HG03460 (cell line): ENCODE data around the gene TSPAN15.
"Not testable (repeated sequence)": the region's sequence is repeated elsewhere in the genome, so short reads cannot be mapped to it uniquely, and the experiment has no call there.

Experiments
- ATAC-seq: cut with Tn5 transposase; IDR thresholded peaks from one replicate; pipeline ENCODE4 v1.9.1; 2021; ENCODE audit not compliant: unreplicated experiment

Gene TSPAN15

DNA sequence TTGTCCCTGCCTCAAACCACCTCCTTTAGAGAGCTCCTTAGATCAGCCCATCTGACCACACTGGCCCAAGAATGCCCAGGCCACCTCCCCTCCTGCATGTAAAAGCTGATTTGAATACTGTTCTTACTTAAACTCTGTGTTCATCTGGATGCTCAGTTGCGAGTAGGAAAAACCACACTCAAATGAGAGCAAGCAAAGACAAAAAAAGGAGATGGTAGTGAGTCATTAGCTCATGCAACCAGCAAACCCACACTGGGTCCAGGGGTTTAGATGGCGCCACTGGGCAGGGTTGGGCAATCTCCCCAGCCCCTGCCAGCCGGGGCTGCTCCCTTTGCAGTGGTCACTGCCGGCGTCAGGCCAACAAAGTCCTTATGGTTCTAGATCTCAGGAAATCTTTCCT, 32.7 kb downstream of the TSPAN15 start:
- ATAC-seq, result no peak

DNA sequence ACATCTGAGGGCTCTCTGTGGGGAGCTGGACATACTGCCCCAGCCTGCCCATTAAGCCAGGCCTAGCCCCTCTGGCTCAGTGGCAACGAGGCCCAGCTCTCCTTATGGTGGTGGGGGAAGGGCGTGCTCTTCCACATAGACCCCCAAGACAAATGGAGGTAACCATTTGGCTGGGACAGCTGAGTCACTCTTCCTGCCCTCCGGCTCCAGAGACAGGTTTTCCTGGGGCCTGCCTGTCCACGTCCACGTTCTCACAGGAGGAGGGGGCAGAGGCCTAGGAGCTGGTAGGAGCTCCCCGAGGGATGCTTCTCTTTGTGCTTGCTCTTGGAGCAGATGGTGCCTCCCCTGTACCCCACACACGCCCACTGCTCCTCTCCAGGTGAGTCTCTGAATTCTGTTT, 33.5 kb downstream of the TSPAN15 start:
- no peak for ATAC-seq

- ATAC-seq, result no peak
These were observed 35.9 kb downstream of the TSPAN15 start for GRCh38 chr10:69486922-69487730.

DNA sequence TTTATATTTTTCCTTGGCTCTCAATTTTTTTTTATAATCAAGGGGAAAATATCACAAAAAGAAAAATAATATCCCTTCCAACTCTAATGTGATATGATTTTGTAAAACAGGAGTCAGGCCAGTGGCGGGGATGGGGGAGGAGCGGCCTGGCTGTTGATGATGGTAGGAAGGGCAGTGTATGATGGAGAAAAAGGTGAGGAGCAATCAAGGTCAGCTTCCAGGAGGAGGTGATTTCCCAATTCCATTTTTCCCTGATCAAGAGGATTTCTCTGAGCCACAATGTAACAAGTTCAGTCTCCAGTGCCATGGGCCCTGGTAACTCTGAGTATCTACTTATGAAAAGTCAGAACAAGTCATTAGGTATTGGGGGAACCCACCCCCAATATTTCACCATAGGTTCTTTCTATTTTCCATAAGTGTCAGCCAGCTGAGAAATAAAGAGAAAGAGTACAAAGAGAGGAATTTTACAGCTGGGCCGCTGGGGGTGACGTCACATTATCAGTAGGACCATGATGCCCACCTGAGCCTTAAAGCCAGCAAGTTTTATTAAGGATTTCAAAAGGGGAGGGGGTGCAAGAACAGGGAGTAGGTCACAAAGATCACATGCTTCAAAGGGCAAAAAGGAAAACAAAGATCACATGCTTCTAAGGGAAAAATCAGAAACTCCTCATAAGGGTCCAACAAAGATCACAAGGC, 37.0 kb downstream of the TSPAN15 start:
- not testable (repeated sequence) for ATAC-seq

DNA sequence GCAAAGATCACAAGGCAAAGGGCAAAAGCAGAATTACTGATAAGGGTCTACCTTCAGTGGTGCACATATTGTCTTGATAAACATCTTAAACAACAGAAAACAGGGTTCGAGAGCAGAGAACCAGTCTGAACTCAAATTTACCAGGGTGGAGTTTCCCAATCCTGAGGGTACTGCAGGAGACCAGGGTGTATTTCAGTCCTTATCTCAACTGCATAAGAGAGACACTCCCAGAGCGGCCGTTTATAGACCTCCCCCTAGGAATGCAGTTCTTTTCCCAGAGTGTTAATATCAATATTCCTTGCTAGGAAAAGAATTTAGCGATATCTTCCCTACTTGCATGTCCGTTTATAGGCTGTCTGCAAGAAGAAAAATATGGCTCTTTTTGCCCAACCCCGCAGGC, 37.6 kb downstream of the TSPAN15 start:
- not testable (repeated sequence) for ATAC-seq

DNA sequence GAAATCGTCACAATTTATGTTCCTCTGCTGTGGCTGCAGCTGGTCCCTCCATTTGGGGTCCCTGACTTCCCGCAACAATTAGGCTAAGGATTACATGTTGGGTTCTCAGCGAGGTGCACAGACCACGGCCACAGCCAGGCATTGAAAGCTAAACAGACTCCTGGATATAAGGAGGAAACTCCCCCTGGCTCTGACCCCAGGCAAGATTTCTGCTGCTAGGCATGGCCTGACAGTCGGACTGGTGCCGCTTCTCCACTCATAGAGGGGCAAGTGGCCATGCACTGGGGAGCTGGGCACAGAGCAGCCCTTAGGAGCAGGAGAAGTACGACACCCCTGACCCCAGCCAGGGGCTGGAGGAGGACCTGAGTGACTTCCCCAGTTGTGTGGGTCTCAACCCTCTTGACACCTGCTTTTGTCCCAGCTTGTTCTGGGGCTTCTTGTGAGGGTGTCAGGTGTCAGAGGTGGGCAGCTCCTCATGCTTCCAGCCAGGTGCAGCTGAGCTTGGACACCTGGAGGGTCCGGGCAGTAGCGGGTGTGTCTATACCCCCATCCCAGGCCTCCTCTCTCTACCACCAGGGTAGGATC, 38.3 kb downstream of the TSPAN15 start:
- no peak for ATAC-seq

- ATAC-seq, result no peak
These were observed 39.6 kb downstream of the TSPAN15 start for GRCh38 chr10:69490876-69491275.

- ATAC-seq, result no peak
These were observed 40.3 kb downstream of the TSPAN15 start for GRCh38 chr10:69491611-69492010.

DNA sequence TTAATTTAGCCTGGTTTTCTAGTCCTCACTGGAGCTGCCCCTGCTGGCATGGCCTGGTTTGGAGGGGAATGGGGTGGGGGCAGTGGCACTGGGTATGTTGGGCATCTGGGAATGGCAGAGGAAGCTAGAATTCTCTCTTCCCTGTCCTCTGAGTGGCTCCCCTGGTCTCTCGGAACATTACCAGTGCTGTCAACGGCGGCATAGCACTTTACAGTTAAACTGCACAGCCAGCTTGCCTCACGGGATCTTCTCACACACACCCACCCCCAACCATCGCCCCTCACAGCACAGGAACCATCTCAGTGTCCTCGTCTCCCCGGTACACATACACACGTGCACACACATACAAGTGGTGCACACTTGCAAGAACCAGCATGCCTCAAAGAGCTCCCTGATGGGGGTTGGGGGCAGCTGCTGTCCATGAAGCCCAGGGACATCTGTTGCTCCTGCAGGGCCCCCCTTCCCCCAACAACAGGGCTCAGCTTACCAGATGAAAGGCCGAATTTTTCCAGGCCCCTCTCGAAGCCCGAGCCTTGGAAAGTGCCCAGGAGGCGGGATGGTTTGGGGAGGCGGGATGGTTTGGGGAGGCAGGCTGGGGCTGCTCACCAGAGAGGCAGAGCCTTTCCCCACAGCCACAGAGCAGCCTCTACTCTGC, 41.0 kb downstream of the TSPAN15 start:
- ATAC-seq, result no peak

DNA sequence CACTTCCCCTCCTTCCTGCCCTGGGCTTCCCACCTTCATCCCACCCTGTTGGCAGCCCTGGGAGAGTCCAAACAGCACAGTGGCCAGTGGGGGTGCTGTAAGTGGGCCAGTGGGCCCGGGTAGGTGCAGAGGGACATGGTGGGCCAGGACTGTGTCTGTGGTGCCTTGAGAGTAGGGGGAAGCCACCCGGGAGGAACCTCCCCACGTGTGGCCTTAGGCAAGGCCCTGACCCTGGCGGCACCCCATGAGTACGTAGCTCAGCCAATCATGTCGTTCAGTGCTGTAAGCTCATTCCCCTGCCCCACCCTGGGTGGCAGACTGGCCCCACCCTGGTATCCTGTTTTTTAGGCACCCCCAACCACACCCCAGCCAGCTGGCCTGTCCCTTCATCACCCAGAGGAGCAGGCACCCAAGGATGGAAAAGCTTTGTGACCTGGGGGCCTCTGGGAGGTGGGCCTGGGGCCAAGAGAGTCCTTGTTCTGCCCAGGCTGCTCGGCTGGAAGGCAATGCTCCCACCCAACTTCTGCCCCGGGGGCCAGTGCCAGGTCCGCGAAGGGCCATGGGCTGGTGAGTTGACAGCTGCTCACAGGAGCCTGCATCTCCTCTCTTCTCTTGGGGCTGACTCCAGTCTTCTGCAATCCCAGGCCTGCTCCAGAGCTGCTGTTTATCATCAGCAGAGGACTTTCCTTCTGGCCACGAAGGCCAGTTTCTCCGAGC, 41.6 kb downstream of the TSPAN15 start:
- ATAC-seq, result no peak

DNA sequence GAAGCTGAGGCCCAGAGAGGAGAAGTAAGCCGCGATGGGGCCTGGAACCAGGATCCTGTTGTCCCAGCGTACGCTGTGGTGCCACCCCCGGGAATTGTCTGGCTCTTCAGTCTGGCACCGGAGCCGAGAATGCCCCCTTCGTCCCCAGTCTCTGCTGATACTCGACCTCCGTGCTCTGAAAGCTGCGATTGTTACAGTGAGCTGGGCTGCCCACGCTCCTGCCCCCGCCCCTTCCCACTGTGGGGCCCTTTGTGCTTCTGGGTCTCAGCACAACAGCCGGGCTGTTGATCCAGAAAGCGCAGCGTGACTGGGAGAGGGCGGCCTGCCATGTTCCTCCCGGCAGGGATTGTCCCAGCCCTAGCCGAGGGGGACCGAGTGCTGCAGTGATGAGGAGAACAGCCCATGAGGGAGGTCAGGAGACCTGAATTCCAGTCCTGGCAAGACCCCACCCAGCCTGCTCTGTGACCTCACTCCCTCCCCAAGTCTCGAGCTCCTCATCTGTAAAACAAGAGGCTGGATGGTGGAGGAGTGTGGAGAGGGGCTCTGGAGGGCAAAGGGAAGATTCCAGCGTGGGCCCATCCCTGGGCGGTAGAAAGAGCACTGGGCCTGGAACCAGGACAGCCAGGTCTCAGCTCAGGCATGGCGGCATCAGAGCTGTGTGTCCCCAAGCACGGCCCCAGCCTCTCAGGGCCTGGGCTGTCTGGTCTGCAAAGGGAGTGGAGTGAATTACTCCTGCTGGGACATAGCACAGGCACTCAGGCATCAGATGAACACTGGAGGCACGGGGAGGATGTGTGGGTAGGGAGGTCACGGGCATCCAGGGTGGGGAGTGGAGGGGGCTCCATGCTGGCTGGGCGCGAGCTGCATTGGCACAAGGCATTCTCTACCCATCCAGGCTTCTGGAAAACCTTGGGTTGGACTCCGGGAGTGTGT, 43.6 kb downstream of the TSPAN15 start:
- no peak for ATAC-seq

- ATAC-seq, result no peak
These were observed 44.4 kb downstream of the TSPAN15 start for GRCh38 chr10:69495666-69496065.

DNA sequence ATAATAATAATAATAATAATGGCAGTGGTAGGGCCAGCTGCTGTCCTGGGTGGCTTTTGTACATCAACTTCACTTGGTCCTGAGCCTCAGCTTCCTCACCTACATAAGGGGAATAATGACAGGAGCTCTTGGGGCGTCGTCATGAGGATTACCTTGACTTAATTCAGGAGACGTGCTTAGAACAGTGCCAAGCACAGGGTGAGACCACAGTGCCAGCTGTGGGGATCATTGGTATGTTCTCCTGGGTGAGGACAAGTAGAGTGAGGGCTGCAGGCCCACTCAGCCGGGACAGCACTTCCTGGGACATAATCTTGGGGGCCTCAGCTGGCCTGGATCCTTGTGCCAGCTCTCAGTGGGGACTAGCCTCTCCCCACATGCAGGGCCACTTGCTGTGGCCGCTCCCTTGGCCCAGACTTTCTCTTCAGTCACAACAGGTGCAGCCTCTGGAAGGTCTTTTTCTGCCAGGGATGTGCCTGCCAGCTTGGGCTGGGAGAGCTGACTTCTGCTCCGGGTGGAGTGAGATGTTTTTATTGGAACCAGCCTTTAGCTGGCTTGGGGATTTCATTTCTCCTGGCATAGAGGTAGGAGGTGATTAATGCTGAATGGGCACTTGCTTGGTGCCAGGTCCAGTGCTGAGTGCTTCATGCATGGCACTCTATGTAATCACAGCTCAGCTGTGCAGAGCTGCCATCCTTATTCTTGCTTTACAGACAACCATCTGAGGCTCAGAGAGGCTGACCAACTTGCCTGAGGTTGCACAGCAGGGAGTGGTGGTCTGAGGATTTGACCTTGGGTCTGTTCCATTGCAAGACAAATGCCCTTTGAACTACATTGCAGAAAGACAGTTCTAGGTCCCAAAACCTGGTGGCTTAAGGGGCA, 45.3 kb downstream of the TSPAN15 start:
- ATAC-seq, result no peak

DNA sequence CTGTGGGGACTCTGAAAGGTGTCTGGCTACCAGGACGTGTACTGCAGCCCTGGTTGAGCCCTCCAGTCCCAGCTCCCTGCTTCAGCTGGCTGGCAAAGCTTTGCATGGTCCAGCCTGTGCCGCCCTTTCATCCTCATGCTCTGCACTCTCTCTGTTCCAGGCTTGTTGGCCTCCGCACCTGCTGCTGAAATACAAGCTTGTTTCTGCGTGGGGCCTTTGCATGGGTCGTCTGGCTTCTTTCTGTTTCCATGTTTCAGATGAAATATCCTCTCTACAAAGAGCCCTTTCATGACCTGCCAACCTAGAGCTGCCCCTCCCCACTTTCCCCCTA, 45.9 kb downstream of the TSPAN15 start:
- ATAC-seq, result no peak

GRCh38 chr10:69497611-69498390, 46.5 kb downstream of the TSPAN15 start:
- no peak for ATAC-seq

- ATAC-seq, result no peak
These were observed 47.6 kb downstream of the TSPAN15 start for GRCh38 chr10:69498711-69499471.
